ENCODE measurements around the gene LMBRD2.
A peak's percentile ranks its signal among the peaks of the same experiment; 100 is the strongest.

The LMBRD2 gene

GRCh38 chr5:36059571-36060419, 91.9 kb downstream of the LMBRD2 start:
- peak; percentile 84 for DNase-seq (ENCODE audit: low read depth, low spot score)
- peak overlapping the region; percentile 24 for H3K4me3 ChIP-seq (ENCODE audit: low read length)

GRCh38 chr5:36058776-36059175, 92.9 kb downstream of the LMBRD2 start:
- no peak for DNase-seq (ENCODE audit: low read depth, low spot score)
- H3K4me3 ChIP-seq (ENCODE audit: low read length) = no peak overlapping the region

GRCh38 chr5:36057386-36057785, 94.3 kb downstream of the LMBRD2 start:
- no peak overlapping the region for H3K4me3 ChIP-seq (ENCODE audit: low read length)
- DNase-seq (ENCODE audit: low read depth, low spot score) = no peak

- H3K4me3 ChIP-seq (ENCODE audit: low read length) = no peak overlapping the region
Observed at GRCh38 chr5:36056422-36056821, 95.3 kb downstream of the LMBRD2 start.

GRCh38 chr5:36055984-36056383, 95.7 kb downstream of the LMBRD2 start:
- no peak for DNase-seq (ENCODE audit: low read depth, low spot score)
- H3K4me3 ChIP-seq (ENCODE audit: low read length) = no peak overlapping the region

More at GRCh38 chr5:36056422-36056821, 95.3 kb downstream of the LMBRD2 start:
- no peak for DNase-seq (ENCODE audit: low read depth, low spot score)

- peak overlapping the region; percentile 22 for H3K4me3 ChIP-seq (ENCODE audit: low read length)
- peak; percentile 95 for DNase-seq (ENCODE audit: low read depth, low spot score)
Observed at GRCh38 chr5:36054647-36055046, 97.0 kb downstream of the LMBRD2 start.

GRCh38 chr5:36052538-36052937, 99.1 kb downstream of the LMBRD2 start:
- DNase-seq (ENCODE audit: low read depth, low spot score) = no peak
- H3K4me3 ChIP-seq (ENCODE audit: low read length) = no peak overlapping the region

- no peak for DNase-seq (ENCODE audit: low read depth, low spot score)
Observed at GRCh38 chr5:36049949-36050348, 101.7 kb downstream of the LMBRD2 start.

More at GRCh38 chr5:36049949-36050348, 101.7 kb downstream of the LMBRD2 start:
- H3K4me3 ChIP-seq (ENCODE audit: low read length) = no peak overlapping the region
